ENCODE measurements around the gene RASAL2. TPM values are rescaled to one million over a fixed set of nuclear protein-coding genes. Genes with fewer than 3 reads are reported as not detected.

The RASAL2 gene
- total and polyA plus RNA-seq, 2 donors (not counting 1 experiment from before 2014, with no cell fraction given) = 0.12 TPM; not detected in 1

DNA sequence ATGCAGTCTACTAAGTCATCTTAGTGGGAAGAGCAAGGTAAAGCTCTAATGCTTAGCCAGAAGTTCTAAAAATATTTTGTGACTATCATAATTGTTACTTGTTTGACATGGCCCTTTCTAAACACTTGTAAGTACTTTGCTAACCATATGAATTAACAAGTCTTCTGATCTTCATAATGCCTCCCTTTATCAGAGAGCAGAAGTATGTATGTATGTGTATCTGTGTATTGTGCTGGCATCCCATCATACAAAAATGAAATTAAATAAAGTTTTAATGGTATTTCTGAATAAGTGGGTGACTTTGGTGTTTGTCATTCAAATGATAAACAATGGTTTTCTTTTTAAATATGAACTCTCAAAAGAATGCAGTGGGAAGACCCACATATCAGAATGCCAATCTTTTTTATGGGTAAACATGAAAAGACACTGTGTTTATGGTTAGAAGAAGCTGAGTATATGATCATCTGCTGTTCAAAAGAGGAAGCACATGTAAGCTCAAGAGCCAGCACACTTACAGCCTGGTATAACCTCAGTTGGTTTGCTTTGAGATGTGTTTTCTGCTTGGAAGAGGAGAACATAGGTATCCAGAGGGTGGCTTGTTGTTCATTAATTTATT is 243.3 kb downstream of the RASAL2 start:
- no peak overlapping the region for H3K4me3 Mint-ChIP-seq
- no peak overlapping the region for H3K4me2 ChIP-seq (replicated peaks; ENCODE audit: low read depth, low read length, poor library complexity, severe bottlenecking)
- H3K4me1 ChIP-seq (ENCODE audit: control insufficient read depth in 2 of 2, insufficient read depth in 2 of 2, low read length in 2 of 2) = no peaks in the 10 kb centered on the region
- no peaks in the 10 kb centered on the region for H3K27me3 ChIP-seq (replicated peaks in 1 of 4; ENCODE audit: control extremely low read depth in 1 of 4, control insufficient read depth in 3 of 4, insufficient read depth in 4 of 4, low read length in 3 of 4)
- no peak overlapping the region for H3K9ac ChIP-seq (ENCODE audit: low read length)
- no peaks in the 10 kb centered on the region for H3K36me3 ChIP-seq (replicated peaks in 1 of 2; ENCODE audit: control extremely low read depth in 1 of 2, control insufficient read depth in 1 of 2, extremely low read depth in 1 of 2, insufficient read depth in 2 of 2, low read length in 1 of 2)
- H3K79me2 ChIP-seq (ENCODE audit: control insufficient read depth, insufficient read depth, low read length) = no peaks in the 10 kb centered on the region
- H3K4me3 ChIP-seq (ENCODE audit: control extremely low read depth in 1 of 5, extremely low read depth in 1 of 5, insufficient read depth in 1 of 5, low read depth in 2 of 5, low read length in 4 of 5) = no peak overlapping the region
- CTCF ChIA-PET = interaction anchor here (0.7 to 1.6 kb wide), 2 partner anchors 11 to 253 kb away, joined by 3 to 4 read pairs; no protein-coding TSS in a partner anchor
- H4K20me1 ChIP-seq (ENCODE audit: control insufficient read depth, insufficient read depth, low read length, poor library complexity, severe bottlenecking) = no peaks in the 10 kb centered on the region
- TF ChIP-seq, protein P1, sequence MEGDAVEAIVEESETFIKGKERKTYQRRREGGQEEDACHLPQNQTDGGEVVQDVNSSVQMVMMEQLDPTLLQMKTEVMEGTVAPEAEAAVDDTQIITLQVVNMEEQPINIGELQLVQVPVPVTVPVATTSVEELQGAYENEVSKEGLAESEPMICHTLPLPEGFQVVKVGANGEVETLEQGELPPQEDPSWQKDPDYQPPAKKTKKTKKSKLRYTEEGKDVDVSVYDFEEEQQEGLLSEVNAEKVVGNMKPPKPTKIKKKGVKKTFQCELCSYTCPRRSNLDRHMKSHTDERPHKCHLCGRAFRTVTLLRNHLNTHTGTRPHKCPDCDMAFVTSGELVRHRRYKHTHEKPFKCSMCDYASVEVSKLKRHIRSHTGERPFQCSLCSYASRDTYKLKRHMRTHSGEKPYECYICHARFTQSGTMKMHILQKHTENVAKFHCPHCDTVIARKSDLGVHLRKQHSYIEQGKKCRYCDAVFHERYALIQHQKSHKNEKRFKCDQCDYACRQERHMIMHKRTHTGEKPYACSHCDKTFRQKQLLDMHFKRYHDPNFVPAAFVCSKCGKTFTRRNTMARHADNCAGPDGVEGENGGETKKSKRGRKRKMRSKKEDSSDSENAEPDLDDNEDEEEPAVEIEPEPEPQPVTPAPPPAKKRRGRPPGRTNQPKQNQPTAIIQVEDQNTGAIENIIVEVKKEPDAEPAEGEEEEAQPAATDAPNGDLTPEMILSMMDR (IDR thresholded peaks at IDR 0.05) = no peak
- TF ChIP-seq EZH2 (IDR thresholded peaks at IDR 0.05; ENCODE audit: borderline replicate concordance, insufficient read depth, low read depth, low read length, poor library complexity, severe bottlenecking) = no peak
- H2AFZ ChIP-seq (ENCODE audit: insufficient read depth, low read depth, low read length, poor library complexity, severe bottlenecking) = no peak overlapping the region
- H3K27me3 Mint-ChIP-seq = peaks cover 12% of the 10 kb centered on the region
- no peak for DNase-seq
- intact Hi-C loops (cut with micrococcal nuclease) = no loop called here
- H3K9me3 ChIP-seq (ENCODE audit: control extremely low read depth in 1 of 3, control insufficient read depth in 2 of 3, insufficient read depth in 1 of 3, low read length in 2 of 3) = no peaks in the 10 kb centered on the region
- H3K4me1 Mint-ChIP-seq = no peaks in the 10 kb centered on the region
- ATAC-seq (ENCODE audit: low read depth) = no peak
- no peak overlapping the region for H3K27ac ChIP-seq (ENCODE audit: low read length in 2 of 2)
- H3K27ac Mint-ChIP-seq = no peak overlapping the region
- POLR2A ChIA-PET = no interaction called here
- no peaks in the 10 kb centered on the region for H3K9me3 Mint-ChIP-seq (ENCODE audit: insufficient read depth)

DNA sequence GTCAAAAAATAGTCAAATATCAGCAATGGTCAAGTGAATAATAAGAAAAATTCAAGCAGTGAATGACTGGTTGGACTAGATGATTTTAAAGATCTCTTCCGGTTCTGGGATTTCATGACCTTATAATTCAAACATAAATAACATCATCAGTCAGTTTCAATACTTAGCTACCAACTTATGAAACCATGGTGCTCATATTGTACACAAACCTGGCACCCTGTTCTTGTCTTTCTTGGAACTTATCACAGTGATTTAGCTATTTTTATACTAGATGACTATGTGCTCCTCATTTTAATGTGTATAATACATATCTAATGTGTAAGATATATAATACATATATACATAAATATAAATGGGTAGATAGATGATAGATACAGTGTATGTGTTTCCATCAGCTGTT is 245.9 kb downstream of the RASAL2 start:
- ChIA-PET CTCF (interaction anchor here (0.7 to 1.6 kb wide), 5 partner anchors 15 to 663 kb away, joined by 3 to 5 read pairs (median 3); no protein-coding TSS in a partner anchor), POLR2A (no interaction called here)
- no peaks in the 10 kb centered on the region for H3K4me1 Mint-ChIP-seq
- H3K4me2 ChIP-seq (replicated peaks; ENCODE audit: low read depth, low read length, poor library complexity, severe bottlenecking) = no peak overlapping the region
- no peak overlapping the region for H3K4me3 Mint-ChIP-seq
- intact Hi-C loops (cut with micrococcal nuclease) = no loop called here
- H3K27me3 ChIP-seq (replicated peaks in 1 of 4; ENCODE audit: control extremely low read depth in 1 of 4, control insufficient read depth in 3 of 4, insufficient read depth in 4 of 4, low read length in 3 of 4) = no peaks in the 10 kb centered on the region
- H3K79me2 ChIP-seq (ENCODE audit: control insufficient read depth, insufficient read depth, low read length) = no peaks in the 10 kb centered on the region
- peaks cover 12% of the 10 kb centered on the region for H3K27me3 Mint-ChIP-seq
- no peak overlapping the region for H3K27ac ChIP-seq (ENCODE audit: low read length in 2 of 2)
- no peaks in the 10 kb centered on the region for H3K4me1 ChIP-seq (ENCODE audit: control insufficient read depth in 2 of 2, insufficient read depth in 2 of 2, low read length in 2 of 2)
- DNase-seq = no peak
- H3K9me3 ChIP-seq (ENCODE audit: control extremely low read depth in 1 of 3, control insufficient read depth in 2 of 3, insufficient read depth in 1 of 3, low read length in 2 of 3) = no peaks in the 10 kb centered on the region
- no peak overlapping the region for H3K27ac Mint-ChIP-seq
- no CpG with 5 or more reads among the region's 1 CpG for WGBS (ENCODE audit: insufficient coverage)
- TF ChIP-seq, protein P1 (IDR thresholded peaks at IDR 0.05) = no peak
- no peak for TF ChIP-seq EZH2 (IDR thresholded peaks at IDR 0.05; ENCODE audit: borderline replicate concordance, insufficient read depth, low read depth, low read length, poor library complexity, severe bottlenecking)
- H3K9ac ChIP-seq (ENCODE audit: low read length) = no peak overlapping the region
- H2AFZ ChIP-seq (ENCODE audit: insufficient read depth, low read depth, low read length, poor library complexity, severe bottlenecking) = no peak overlapping the region
- no peak for ATAC-seq (ENCODE audit: low read depth)
- no peak overlapping the region for H3K4me3 ChIP-seq (ENCODE audit: control extremely low read depth in 1 of 5, extremely low read depth in 1 of 5, insufficient read depth in 1 of 5, low read depth in 2 of 5, low read length in 4 of 5)
- H3K36me3 ChIP-seq (replicated peaks in 1 of 2; ENCODE audit: control extremely low read depth in 1 of 2, control insufficient read depth in 1 of 2, extremely low read depth in 1 of 2, insufficient read depth in 2 of 2, low read length in 1 of 2) = no peaks in the 10 kb centered on the region
- H4K20me1 ChIP-seq (ENCODE audit: control insufficient read depth, insufficient read depth, low read length, poor library complexity, severe bottlenecking) = no peaks in the 10 kb centered on the region
- H3K9me3 Mint-ChIP-seq (ENCODE audit: insufficient read depth) = no peaks in the 10 kb centered on the region
